GM13976 (cell line): Measurements from ENCODE around the gene PRRX1.

Experiments used
- DNase-seq: peaks from one replicate; pipeline ENCODE4 v3.0.0; 2012; ENCODE audit warnings: low spot score
- CTCF ChIP-seq: IDR thresholded peaks from 2 replicates; pipeline ENCODE4 v1.5.1; 2012; ENCODE audit warnings: borderline replicate concordance, mild to moderate bottlenecking; ENCODE audit not compliant: insufficient read depth; ENCODE audit errors: extremely low read depth, missing control alignments, control extremely low read depth
- in situ Hi-C: fragments of 300-500 bp; cut with MboI; formaldehyde crosslinking; loops from one replicate; pipeline ENCODE4 v1.12.0; 2022; ENCODE audit warnings: low sequenced_read_pairs, mixed read lengths, inconsistent platforms; ENCODE audit not compliant: unreplicated experiment

The PRRX1 gene

GRCh38 chr1:170700842-170701615 lies 37.1 kb downstream of the PRRX1 start:
- in situ Hi-C loops = no loop called here
- TF ChIP-seq CTCF = no peak
- no peak for DNase-seq

GRCh38 chr1:170701962-170702361 lies 38.0 kb downstream of the PRRX1 start:
- DNase-seq = no peak
- in situ Hi-C loops = no loop called here

GRCh38 chr1:170703591-170703990 lies 39.7 kb downstream of the PRRX1 start:
- in situ Hi-C loops = no loop called here
- no peak for TF ChIP-seq CTCF
- no peak for DNase-seq

More at GRCh38 chr1:170701962-170702361, 38.0 kb downstream of the PRRX1 start:
- TF ChIP-seq CTCF = no peak

GRCh38 chr1:170704256-170704655 lies 40.3 kb downstream of the PRRX1 start:
- DNase-seq = no peak
- no peak for TF ChIP-seq CTCF
- in situ Hi-C loops = no loop called here

- in situ Hi-C loops = no loop called here
- DNase-seq = no peak
- TF ChIP-seq CTCF = no peak
Measured at GRCh38 chr1:170705981-170706380, 42.0 kb downstream of the PRRX1 start.

GRCh38 chr1:170707117-170707516 lies 43.2 kb downstream of the PRRX1 start:
- in situ Hi-C loops = no loop called here
- TF ChIP-seq CTCF = no peak
- no peak for DNase-seq
